ENCODE results near the gene SARS2. TPM values are rescaled to one million over a fixed set of nuclear protein-coding genes. Genes with fewer than 3 reads are reported as not detected.

Gene SARS2
- total RNA-seq, 1 experiment from 2014 or later = 17.3 TPM

Other genes with a start within 250 kb of the SARS2 start
- gene CAPN12, start 186.3 kb downstream of the SARS2 start, total RNA-seq (2014; rRNA removed; shearing (Covaris generic)) = not detected in 2 replicates
- gene LGALS7, start 157.2 kb downstream of the SARS2 start, total RNA-seq (2014; rRNA removed; shearing (Covaris generic)) = not detected in 2 replicates
- gene LGALS7B, start 141.6 kb downstream of the SARS2 start, total RNA-seq (2014; rRNA removed; shearing (Covaris generic)) = not detected in 2 replicates
- not detected in 2 replicates for gene LGALS4, start 117.8 kb downstream of the SARS2 start, total RNA-seq (2014; rRNA removed; shearing (Covaris generic))
- 34.5 and 40.8 TPM in 2 replicates for gene ECH1, start 99.0 kb downstream of the SARS2 start, total RNA-seq (2014; rRNA removed; shearing (Covaris generic))
- 229 and 286 TPM in 2 replicates for gene HNRNPL, start 80.8 kb downstream of the SARS2 start, total RNA-seq (2014; rRNA removed; shearing (Covaris generic))
- gene RINL, start 52.5 kb downstream of the SARS2 start, total RNA-seq (2014; rRNA removed; shearing (Covaris generic)) = 4.6 and 5.1 TPM in 2 replicates
- gene SIRT2, start 31.1 kb downstream of the SARS2 start, total RNA-seq (2014; rRNA removed; shearing (Covaris generic)) = 102 and 104 TPM in 2 replicates
- 21.0 and 25.1 TPM in 2 replicates for gene NFKBIB, start 30.8 kb downstream of the SARS2 start, total RNA-seq (2014; rRNA removed; shearing (Covaris generic))
- gene CCER2, start 18.6 kb downstream of the SARS2 start, total RNA-seq (2014; rRNA removed; shearing (Covaris generic)) = not detected in 2 replicates
- 56.4 and 61.2 TPM in 2 replicates for gene MRPS12, start 181 bp upstream of the SARS2 start, total RNA-seq (2014; rRNA removed; shearing (Covaris generic))
- 12.5 and 22.1 TPM in 2 replicates for gene FBXO17, start 45.0 kb upstream of the SARS2 start, total RNA-seq (2014; rRNA removed; shearing (Covaris generic))
- 0.10 TPM in 1 of 2 replicates, not detected in the other for gene FBXO27, start 101.8 kb upstream of the SARS2 start, total RNA-seq (2014; rRNA removed; shearing (Covaris generic))
- 0.10 TPM in 1 of 2 replicates, not detected in the other for gene ACP7, start 153.6 kb upstream of the SARS2 start, total RNA-seq (2014; rRNA removed; shearing (Covaris generic))
- 7.1 and 10.5 TPM in 2 replicates for gene PAK4, start 195.0 kb upstream of the SARS2 start, total RNA-seq (2014; rRNA removed; shearing (Covaris generic))

Data from RPMI7951 (cell line).